GM12878 (cell line): Measurements from ENCODE around the gene ATAD5. TPM values are rescaled to one million over a fixed set of nuclear protein-coding genes. Genes with fewer than 3 reads are reported as not detected.

Experiments
- ATAC-seq: fragments of 200-7000 bp; cut with Tn5 transposase; 3 replicates; pipeline ENCODE4 v1.9.1; 2020; ENCODE audit warnings: mild to moderate bottlenecking, moderate library complexity
- BruUV-seq: library from RNA; stranded (reverse); fragments of 400-500 nt; replicated peaks from 2 replicates; lab custom pipeline; 2021; lab: Mats Ljungman, UMichigan
- CTCF ChIA-PET: fragments of 300-600 bp; sonication (Branson Sonifier 250); formaldehyde crosslinking; extraction: SDS; loops from one replicate; lab custom pipeline; 2021; ENCODE audit warnings: inconsistent platforms; lab: Yijun Ruan, JAX
- POLR2A ChIA-PET: fragments of 350-600 bp; formaldehyde crosslinking; extraction: SDS; loops from one replicate; lab custom pipeline; 2021; ENCODE audit warnings: inconsistent platforms; lab: Charles Lee
- RAD21 ChIA-PET: fragments of 300-600 bp; sonication (Branson Sonifier 250); formaldehyde crosslinking; loops from one replicate; lab custom pipeline; 2023; ENCODE audit warnings: antibody characterized with exemption; ENCODE audit not compliant: unreplicated experiment; lab: Charles Lee
- SMC1A ChIA-PET: fragments of 300-600 bp; sonication (Branson Sonifier 250); formaldehyde crosslinking; loops from one replicate; lab custom pipeline; 2023; ENCODE audit not compliant: unreplicated experiment, uncharacterized antibody; lab: Charles Lee
- DNase-seq: peaks from one replicate; pipeline ENCODE4 v3.0.0-alpha.2; 2011; ENCODE audit warnings: low read depth, low spot score
- FAIRE-seq: peaks from 3 replicates; lab custom pipeline; 2011; peaks lifted over from hg19 to GRCh38; lab: Jason Lieb, UNC
- H2AFZ ChIP-seq: 2 replicates; pipeline ENCODE4 v1.6.0; 2011; ENCODE audit warnings: low read depth, low read length, control low read depth; ENCODE audit not compliant: control insufficient read depth
- H3K27ac ChIP-seq: 2 replicates; pipeline ENCODE4 v1.5.1; 2011; ENCODE audit warnings: control low read depth; ENCODE audit not compliant: control insufficient read depth, insufficient read depth
- H3K27me3 ChIP-seq, 2 experiments: replicated peaks in 1 of 2; 2 replicates each; pipeline versions ENCODE4 v1.6.0 to v1.6.1; 2011; ENCODE audit warnings: low read length in 1 of 2; ENCODE audit not compliant: control insufficient read depth in 2 of 2, insufficient read depth in 2 of 2
- H3K36me3 ChIP-seq, 2 experiments: 2 replicates each; pipeline ENCODE4 v1.5.1; 2011; ENCODE audit warnings: low read length in 1 of 2; ENCODE audit not compliant: control insufficient read depth in 2 of 2, insufficient read depth in 2 of 2
- H3K4me1 ChIP-seq: 2 replicates; pipeline ENCODE4 v1.6.1; 2011; ENCODE audit warnings: mild to moderate bottlenecking, low read length, moderate library complexity, mixed read lengths; ENCODE audit not compliant: control insufficient read depth, insufficient read depth
- H3K4me2 ChIP-seq: 2 replicates; pipeline ENCODE4 v1.6.0; 2011; ENCODE audit warnings: control low read depth; ENCODE audit not compliant: control insufficient read depth, insufficient read depth
- H3K4me3 ChIP-seq: fragments of 200-600 bp; sonication (generic); 2 replicates; pipeline ENCODE4 v1.5.1; 2016
- H3K79me2 ChIP-seq: 2 replicates; pipeline ENCODE4 v1.6.0; 2011; ENCODE audit warnings: low read length; ENCODE audit not compliant: control insufficient read depth, insufficient read depth
- H3K9ac ChIP-seq: 2 replicates; pipeline ENCODE4 v1.8.0; 2011; ENCODE audit warnings: low read length, control low read depth, mixed read lengths; ENCODE audit not compliant: control insufficient read depth, insufficient read depth
- H3K9me3 ChIP-seq: replicated peaks from 3 replicates; pipeline ENCODE4 v1.5.1; 2011; ENCODE audit warnings: mild to moderate bottlenecking, low read length; ENCODE audit not compliant: control insufficient read depth, insufficient read depth
- H4K20me1 ChIP-seq: 2 replicates; pipeline ENCODE4 v1.6.0; 2011; ENCODE audit not compliant: control insufficient read depth, insufficient read depth
- CEBPB ChIP-seq, 2 experiments: fragments of 150-350 bp in 1 of 2; IDR thresholded peaks; 2 replicates each; pipeline ENCODE4 v1.6.1; 2012 to 2014; ENCODE audit warnings: low read depth in 2 of 2, low read length in 2 of 2, borderline replicate concordance in 1 of 2, inconsistent platforms in 1 of 2
- HCFC1 ChIP-seq: fragments of 150-350 bp; IDR thresholded peaks from 2 replicates; pipeline ENCODE4 v1.6.1; 2014; ENCODE audit warnings: low read length
- IRF4 ChIP-seq: IDR thresholded peaks from 2 replicates; pipeline ENCODE4 v1.6.1; 2011; ENCODE audit warnings: low read depth, low read length
- PAX5 ChIP-seq: IDR thresholded peaks from 2 replicates; pipeline ENCODE4 v1.6.1; 2011; ENCODE audit warnings: low read depth, low read length, borderline replicate concordance
- ZNF687 ChIP-seq: fragments of 450-650 bp; IDR thresholded peaks from 2 replicates; pipeline ENCODE4 v1.6.1; 2017; ENCODE audit warnings: mild to moderate bottlenecking, moderate library complexity
- WGBS: methylation state at CpG from one replicate; pipeline ENCODE4 v1.1.6; 2016; ENCODE audit warnings: low lambda C conversion rate; ENCODE audit not compliant: insufficient replicate concordance, insufficient coverage; ENCODE audit errors: missing lambda C conversion rate; 5-methylcytosine and 5-hydroxymethylcytosine counted together
- in situ Hi-C: fragments of 300-500 bp; cut with MboI; formaldehyde crosslinking; loops from 9 replicates; pipeline ENCODE4 v1.14.3; 2018; ENCODE audit warnings: mixed read lengths
- intact Hi-C: fragments of 100-400 bp; cut with micrococcal nuclease; formaldehyde crosslinking; loops from one replicate; pipeline ENCODE4 v1.14.2; 2022; ENCODE audit not compliant: unreplicated experiment
- polyA plus RNA-seq, 11 experiments: library from polyadenylated mRNA; depleted of rRNA in 4 of 11; unstranded in 6 of 11; stranded (reverse) in 5 of 11; fragments of >200 nt; fragmentation: Nextera tagmentation in 4 of 11; fragmentation: Illumina TruSeq in 1 of 11; extraction: Ambion mirVana in 4 of 11; extraction: Trizol in 1 of 11; gene quantifications; 1 replicate in 1 of 11; 2 replicates in 10 of 11; pipeline versions ENCODE4 v1.2.1 to v1.2.3, GENCODE V29; 2011 to 2016; ENCODE audit warnings: inconsistent platforms in 2 of 11, missing spikeins in 2 of 11, low read depth in 1 of 11
- total RNA-seq, 4 experiments: library from RNA; depleted of rRNA in 3 of 4; stranded (reverse); fragments of >200 nt in 3 of 4; fragmentation: Illumina TruSeq in 1 of 4; extraction: Trizol in 1 of 4; gene quantifications; 2 replicates each; pipeline versions ENCODE4 v1.2.1 to v1.2.3, GENCODE V29; 2013 to 2021

ATAD5 gene
- total and polyA plus RNA-seq, 10 of the 15 experiments (the other 5 are each of a cell fraction or from before 2014, with no cell fraction given), result 3.8 to 19.7 (median 13.2) TPM

GRCh38 chr17:30922235-30923030, 90.7 kb downstream of the ATAD5 start:
- FAIRE-seq, result no peak
- Histone ChIP-seq H3K4me1 (peaks cover 6% of the 10 kb centered on the region), H4K20me1 (no peaks in the 10 kb centered on the region), H3K9ac (no peak overlapping the region), H3K79me2 (no peaks in the 10 kb centered on the region), H2AFZ (peak overlapping the region; percentile 74), H3K27ac (no peak overlapping the region), H3K27me3 (peaks cover 0 to 2% of the 10 kb centered on the region in 2 experiments; a peak in 1 of 4 replicates), H3K36me3 (no peaks in the 10 kb centered on the region), H3K4me3 (peak overlapping the region; percentile 53), H3K4me2 (peak overlapping the region; percentile 70), H3K9me3 (no peaks in the 10 kb centered on the region)
- RAD21 ChIA-PET, result interaction anchor here (0.6 to 1.6 kb wide), 3 partner anchors 12 to 25 kb away, joined by 3 read pairs; no protein-coding TSS in a partner anchor
- WGBS, result 17% methylated on average over 52 of the region's 66 CpGs
- BruUV-seq, result no TSS peak
- SMC1A ChIA-PET, result no interaction called here
- no peak for DNase-seq
- intact Hi-C loops, result no loop called here
- POLR2A ChIA-PET, result no interaction called here
- in situ Hi-C loops, result no loop called here
- TF ChIP-seq PAX5, result no peak
- TF ChIP-seq IRF4, result no peak
- TF ChIP-seq ZNF687, result no peak
- no peak for TF ChIP-seq HCFC1
- no peak for TF ChIP-seq CEBPB (IDR thresholded peaks at IDR 0.05; ENCODE audit: borderline replicate concordance in 1 of 2, low read depth in 2 of 2, low read length in 2 of 2)
- CTCF ChIA-PET, result interaction anchor here (0.6 kb wide), 1 partner anchor 1538 kb away, joined by 3 read pairs; no protein-coding TSS in a partner anchor
- ATAC-seq, result peak; percentile 46
